SK-N-SH (cell line): ENCODE results near the gene POLD3. TPM values are rescaled to one million over a fixed set of nuclear protein-coding genes. Genes with fewer than 3 reads are reported as not detected.

Experiments used
- CTCF ChIA-PET: fragments of 300-600, 350-600 bp; formaldehyde crosslinking; extraction: SDS; loops from one replicate; lab custom pipeline; 2021; lab: Yijun Ruan, JAX
- POLR2A ChIA-PET: fragments of 350-600 bp; sonication (Branson Sonifier 250); formaldehyde crosslinking; extraction: SDS; loops from one replicate; lab custom pipeline; 2020; ENCODE audit warnings: antibody characterized with exemption, inconsistent platforms; lab: Yijun Ruan, JAX
- DNase-seq: peaks from one replicate; pipeline ENCODE4 v3.0.0; 2012
- H2AFZ ChIP-seq: fragments of 200-600 bp; sonication (generic); 2 replicates; pipeline ENCODE4 v1.8.1; 2016; ENCODE audit warnings: antibody characterized with exemption, mild to moderate bottlenecking, low read depth
- H3F3A ChIP-seq: fragments of 200-600 bp; sonication (generic); replicated peaks from 2 replicates; pipeline ENCODE3; 2016; ENCODE audit warnings: antibody characterized with exemption, mild to moderate bottlenecking; ENCODE audit not compliant: insufficient read depth
- H3K27ac ChIP-seq, 2 experiments: fragments of 200-500 bp in 1 of 2; fragments of 200-600 bp in 1 of 2; sonication (Bioruptor generic) in 1 of 2; sonication (generic), shearing (Covaris generic) in 1 of 2; 2 replicates each; pipeline versions ENCODE4 v1.5.1 to v1.6.1; 2014 to 2016; ENCODE audit warnings: low read depth in 2 of 2, inconsistent platforms in 1 of 2, low read length in 1 of 2, mild to moderate bottlenecking in 1 of 2, mixed read lengths in 1 of 2
- H3K27me3 ChIP-seq: fragments of 200-600 bp; sonication (generic), shearing (Covaris generic); 2 replicates; pipeline ENCODE4 v1.6.1; 2016; ENCODE audit warnings: mixed run types; ENCODE audit not compliant: insufficient read depth
- H3K36me3 ChIP-seq, 2 experiments: fragments of 200-500 bp in 1 of 2; fragments of 200-600 bp in 1 of 2; sonication (Bioruptor generic) in 1 of 2; sonication (generic) in 1 of 2; replicated peaks in 1 of 2; 2 replicates each; pipeline versions ENCODE3 to v1.5.1; 2014 to 2016; ENCODE audit warnings: low read length in 1 of 2, mild to moderate bottlenecking in 1 of 2; ENCODE audit not compliant: insufficient read depth in 2 of 2, control insufficient read depth in 1 of 2
- H3K4me1 ChIP-seq, 2 experiments: fragments of 200-500 bp in 1 of 2; fragments of 200-600 bp in 1 of 2; sonication (Bioruptor generic) in 1 of 2; sonication (generic), shearing (Covaris generic) in 1 of 2; 2 replicates each; pipeline versions ENCODE4 v1.5.1 to v1.6.1; 2014 to 2016; ENCODE audit warnings: low read depth in 1 of 2, low read length in 1 of 2, mixed run types in 1 of 2; ENCODE audit not compliant: insufficient read depth in 2 of 2, control insufficient read depth in 1 of 2
- H3K4me2 ChIP-seq: fragments of 200-600 bp; sonication (generic), shearing (Covaris generic); 2 replicates; pipeline ENCODE4 v1.6.1; 2017; ENCODE audit warnings: mixed run types
- H3K4me3 ChIP-seq, 2 experiments: fragments of 200-500 bp in 1 of 2; fragments of 200-600 bp in 1 of 2; sonication (Bioruptor generic) in 1 of 2; sonication (generic), shearing (Covaris generic) in 1 of 2; 2 replicates each; pipeline versions ENCODE4 v1.5.1 to v1.8.1; 2014 to 2016; ENCODE audit warnings: low read depth in 2 of 2, inconsistent platforms in 1 of 2, low read length in 1 of 2, mild to moderate bottlenecking in 1 of 2, mixed read lengths in 1 of 2, moderate library complexity in 1 of 2
- H3K79me2 ChIP-seq: fragments of 200-600 bp; sonication (generic); 2 replicates; pipeline ENCODE4 v1.8.1; 2017; ENCODE audit warnings: mild to moderate bottlenecking; ENCODE audit not compliant: insufficient read depth
- H3K9ac ChIP-seq: fragments of 200-600 bp; sonication (generic); 2 replicates; pipeline ENCODE4 v1.6.1; 2017; ENCODE audit warnings: mixed run types
- H3K9me2 ChIP-seq: fragments of 200-600 bp; sonication (generic); 2 replicates; pipeline ENCODE4 v1.6.1; 2017; ENCODE audit warnings: mixed run types
- H3K9me3 ChIP-seq: fragments of 200-600 bp; sonication (generic); 2 replicates; pipeline ENCODE4 v1.6.1; 2017; ENCODE audit warnings: mixed run types, mild to moderate bottlenecking, moderate library complexity
- H4K20me1 ChIP-seq: fragments of 200-600 bp; sonication (generic); 2 replicates; pipeline ENCODE4 v1.6.1; 2017; ENCODE audit warnings: mild to moderate bottlenecking, mixed run types; ENCODE audit not compliant: insufficient read depth
- CHD2 ChIP-seq: fragments of 150-350 bp; IDR thresholded peaks from 2 replicates; pipeline ENCODE4 v1.6.1; 2018; ENCODE audit warnings: low read length; ENCODE audit not compliant: partially characterized antibody
- EZH2phosphoT487 ChIP-seq: fragments of 200-600 bp; sonication (generic); IDR thresholded peaks from 2 replicates; pipeline ENCODE4 v1.6.1; 2017; ENCODE audit warnings: low read depth, mixed run types, mild to moderate bottlenecking, antibody characterized with exemption, moderate library complexity, borderline replicate concordance
- FOXJ3 ChIP-seq: sonication (generic); formaldehyde crosslinking; IDR thresholded peaks from 2 replicates; pipeline ENCODE4 v1.5.1; 2020; ENCODE audit warnings: mild to moderate bottlenecking, missing genetic modification reagents
- JUND ChIP-seq: IDR thresholded peaks from 2 replicates; pipeline ENCODE4 v1.4.0; 2012
- MEF2A ChIP-seq: IDR thresholded peaks from 2 replicates; pipeline ENCODE4 v1.4.0; 2012; ENCODE audit warnings: low read depth, borderline replicate concordance
- NFIC ChIP-seq: IDR thresholded peaks from 2 replicates; pipeline ENCODE4 v1.4.0; 2012; ENCODE audit warnings: borderline replicate concordance
- NRF1 ChIP-seq: IDR thresholded peaks from 2 replicates; pipeline ENCODE4 v1.6.1; 2012; ENCODE audit warnings: low read depth, mild to moderate bottlenecking, low read length
- PBX3 ChIP-seq: IDR thresholded peaks from 2 replicates; pipeline ENCODE4; 2012
- RFX5 ChIP-seq: IDR thresholded peaks from 2 replicates; pipeline ENCODE4 v1.6.1; 2012; ENCODE audit warnings: mild to moderate bottlenecking, improper control_type of control experiment, low read length
- SIN3A ChIP-seq: IDR thresholded peaks from 2 replicates; pipeline ENCODE4 v1.6.1; 2012; ENCODE audit warnings: low read depth, mild to moderate bottlenecking, low read length, moderate library complexity, borderline replicate concordance
- TCF12 ChIP-seq: IDR thresholded peaks from 2 replicates; pipeline ENCODE4 v1.4.0; 2012
- TEAD4 ChIP-seq: IDR thresholded peaks from 2 replicates; pipeline ENCODE4 v1.4.0; 2012; ENCODE audit warnings: mild to moderate bottlenecking, borderline replicate concordance; ENCODE audit not compliant: insufficient read depth
- WGBS: methylation state at CpG from one replicate; pipeline ENCODE4 v1.1.6; 2017; ENCODE audit warnings: low lambda C conversion rate; 5-methylcytosine and 5-hydroxymethylcytosine counted together
- polyA plus RNA-seq, 3 experiments: library from polyadenylated mRNA; depleted of rRNA; stranded (reverse); fragments of >200 nt; gene quantifications; 2 replicates each; pipeline ENCODE4 v1.2.3, GENCODE V29; 2012

Gene POLD3
- polyA plus RNA-seq, 1 of the 3 experiments (the other 2 are of a cell fraction), result 7.9 TPM

GRCh38 chr11:74679513-74679865, 87.1 kb downstream of the POLD3 start:
- H3K4me2 ChIP-seq, result no peak overlapping the region
- H3K9me2 ChIP-seq, result no peaks in the 10 kb centered on the region
- WGBS, result 93% methylated on average over 3 of the region's 3 CpGs
- H2AFZ ChIP-seq, result no peak overlapping the region
- H3K27ac ChIP-seq, result no peak overlapping the region
- no peaks in the 10 kb centered on the region for H4K20me1 ChIP-seq
- no peak overlapping the region for H3K9ac ChIP-seq
- H3K36me3 ChIP-seq, result no peaks in the 10 kb centered on the region
- POLR2A ChIA-PET, result no interaction called here
- H3K4me1 ChIP-seq, result peaks cover 0 to 5% of the 10 kb centered on the region in 2 experiments; a peak in 1 of 4 replicates
- H3K9me3 ChIP-seq, result no peaks in the 10 kb centered on the region
- H3F3A ChIP-seq, result no peaks in the 10 kb centered on the region
- no peaks in the 10 kb centered on the region for H3K27me3 ChIP-seq
- CTCF ChIA-PET, result interaction anchor here (7.8 kb wide), 1 partner anchor 23 kb away, joined by 58 read pairs; no protein-coding TSS in a partner anchor
- no peak overlapping the region for H3K4me3 ChIP-seq
- TF ChIP-seq NFIC (no peak), PBX3 (no peak), FOXJ3 (CRISPR knock-in tag) (no peak), SIN3A (no peak), RFX5 (no peak)
- TF ChIP-seq, all 33 proteins: peak for 0
- no peak for DNase-seq
- no peaks in the 10 kb centered on the region for H3K79me2 ChIP-seq

GRCh38 chr11:74680035-74680671, 87.8 kb downstream of the POLD3 start:
- Histone ChIP-seq H3K9me3 (no peaks in the 10 kb centered on the region), H3K79me2 (no peaks in the 10 kb centered on the region), H3K9me2 (no peaks in the 10 kb centered on the region), H3K36me3 (no peaks in the 10 kb centered on the region), H3K4me2 (no peak overlapping the region), H2AFZ (no peak overlapping the region), H3K4me1 (peaks cover 0 to 5% of the 10 kb centered on the region in 2 experiments; a peak in 1 of 4 replicates), H3K27me3 (no peaks in the 10 kb centered on the region), H4K20me1 (no peaks in the 10 kb centered on the region), H3K27ac (no peak overlapping the region), H3K9ac (no peak overlapping the region), H3F3A (no peaks in the 10 kb centered on the region), H3K4me3 (no peak overlapping the region)
- DNase-seq, result no peak
- TF ChIP-seq EZH2phosphoT487, result no peak
- TF ChIP-seq CHD2, result no peak
- TF ChIP-seq NRF1, result no peak
- no peak for TF ChIP-seq PBX3
- TF ChIP-seq SIN3A, result no peak
- no peak for TF ChIP-seq JUND
- no peak for TF ChIP-seq TEAD4
- TF ChIP-seq TCF12, result no peak
- no peak for TF ChIP-seq MEF2A
- 81% methylated on average over 9 of the region's 9 CpGs for WGBS
- POLR2A ChIA-PET, result no interaction called here
- CTCF ChIA-PET, result interaction anchor here (1.3 to 7.8 kb wide), 2 partner anchors 22 to 46 kb away, joined by 4 to 58 read pairs; no protein-coding TSS in a partner anchor
